IMR-90 (cell line): ENCODE data around the gene VCPKMT. TPM values are rescaled to one million over a fixed set of nuclear protein-coding genes. Genes with fewer than 3 reads are reported as not detected.

ENCODE experiments used
- ATAC-seq: fragments of 200-7000 bp; cut with Tn5 transposase; 2 replicates; pipeline ENCODE4 v1.9.1; 2020; ENCODE audit warnings: low read depth, mild to moderate bottlenecking, moderate library complexity
- BruUV-seq: library from RNA; stranded (reverse); fragments of 400-500 nt; replicated peaks from 2 replicates; lab custom pipeline; 2021; lab: Mats Ljungman, UMichigan
- CTCF ChIA-PET: fragments of 300-600 bp; formaldehyde crosslinking; extraction: SDS; loops from one replicate; lab custom pipeline; 2021; ENCODE audit warnings: antibody characterized with exemption; lab: Yijun Ruan, JAX
- POLR2A ChIA-PET: fragments of 300-600 bp; sonication (Branson Sonifier 250); formaldehyde crosslinking; loops from one replicate; lab custom pipeline; 2022; ENCODE audit warnings: antibody characterized with exemption; ENCODE audit not compliant: unreplicated experiment; lab: Charles Lee
- DNase-seq: peaks from one replicate; pipeline ENCODE4 v3.0.0; 2013
- H2AFZ ChIP-seq: replicated peaks from 2 replicates; pipeline ENCODE3; 2013; ENCODE audit warnings: low read length, mild to moderate bottlenecking; ENCODE audit not compliant: poor library complexity
- H2AK5ac ChIP-seq: 2 replicates; pipeline ENCODE4 v1.6.1; 2013; ENCODE audit warnings: low read depth, low read length, inconsistent platforms
- H2AK9ac ChIP-seq: replicated peaks from 2 replicates; pipeline ENCODE3; 2013; ENCODE audit warnings: mild to moderate bottlenecking, low read depth, low read length, moderate library complexity; ENCODE audit not compliant: poor library complexity
- H2BK120ac ChIP-seq: 2 replicates; pipeline ENCODE4 v1.6.1; 2013; ENCODE audit warnings: low read depth, low read length, inconsistent platforms
- H2BK15ac ChIP-seq: 3 replicates; pipeline ENCODE4 v1.6.1; 2013; ENCODE audit warnings: low read depth, low read length, inconsistent platforms
- H2BK20ac ChIP-seq: 2 replicates; pipeline ENCODE4 v1.6.1; 2013; ENCODE audit warnings: low read depth, mild to moderate bottlenecking, inconsistent platforms, low read length, moderate library complexity
- H2BK5ac ChIP-seq: 2 replicates; pipeline ENCODE4 v1.6.1; 2013; ENCODE audit warnings: mild to moderate bottlenecking, low read depth, low read length, inconsistent platforms; ENCODE audit not compliant: poor library complexity, severe bottlenecking
- H3K14ac ChIP-seq: replicated peaks from 2 replicates; pipeline ENCODE4 v1.6.1; 2013; ENCODE audit warnings: low read depth, low read length, inconsistent platforms
- H3K18ac ChIP-seq: 2 replicates; pipeline ENCODE4 v1.6.1; 2013; ENCODE audit warnings: low read depth, low read length, control low read depth
- H3K23ac ChIP-seq: 2 replicates; pipeline ENCODE4 v1.6.1; 2013; ENCODE audit warnings: low read depth, low read length, inconsistent platforms
- H3K27ac ChIP-seq: 2 replicates; pipeline ENCODE4 v1.5.1; 2013; ENCODE audit warnings: mild to moderate bottlenecking, control low read depth, low read length; ENCODE audit not compliant: insufficient read depth
- H3K27me3 ChIP-seq: 2 replicates; pipeline ENCODE4 v1.6.1; 2013; ENCODE audit warnings: low read length; ENCODE audit not compliant: control insufficient read depth, insufficient read depth
- H3K36me3 ChIP-seq: 2 replicates; pipeline ENCODE4 v1.6.1; 2013; ENCODE audit warnings: low read length, mixed read lengths; ENCODE audit not compliant: control insufficient read depth, insufficient read depth
- H3K4ac ChIP-seq: 2 replicates; pipeline ENCODE4 v1.6.1; 2013; ENCODE audit warnings: low read depth, low read length, inconsistent platforms
- H3K4me1 ChIP-seq: 2 replicates; pipeline ENCODE4 v1.6.1; 2013; ENCODE audit warnings: low read length, mixed read lengths; ENCODE audit not compliant: control insufficient read depth, insufficient read depth
- H3K4me2 ChIP-seq: 2 replicates; pipeline ENCODE4 v1.6.1; 2013; ENCODE audit warnings: low read depth, mild to moderate bottlenecking, control low read depth, low read length, moderate library complexity
- H3K4me3 ChIP-seq: 2 replicates; pipeline ENCODE4 v1.5.1; 2013; ENCODE audit warnings: low read depth, mild to moderate bottlenecking, control low read depth, low read length, moderate library complexity; ENCODE audit not compliant: insufficient read depth
- H3K56ac ChIP-seq: 2 replicates; pipeline ENCODE4 v1.6.1; 2013; ENCODE audit warnings: low read length, inconsistent platforms; ENCODE audit not compliant: insufficient read depth; ENCODE audit errors: extremely low read depth
- H3K79me1 ChIP-seq, 2 experiments: 2 replicates each; pipeline ENCODE4 v1.6.1; 2013; ENCODE audit warnings: low read length in 2 of 2, inconsistent platforms in 1 of 2, low read depth in 1 of 2
- H3K9ac ChIP-seq: 2 replicates; pipeline ENCODE4 v1.6.1; 2013; ENCODE audit warnings: low read depth, low read length, control low read depth
- H3K9me1 ChIP-seq: 2 replicates; pipeline ENCODE4 v1.6.1; 2013; ENCODE audit warnings: low read length, inconsistent platforms; ENCODE audit not compliant: insufficient read depth
- H3K9me3 ChIP-seq: 2 replicates; pipeline ENCODE4 v1.6.1; 2013; ENCODE audit warnings: low read length; ENCODE audit not compliant: control insufficient read depth, insufficient read depth
- H4K20me1 ChIP-seq: 2 replicates; pipeline ENCODE4 v1.6.1; 2013; ENCODE audit warnings: low read length, inconsistent platforms; ENCODE audit not compliant: insufficient read depth
- H4K5ac ChIP-seq: 2 replicates; pipeline ENCODE4 v1.6.1; 2013; ENCODE audit warnings: mild to moderate bottlenecking, low read depth, low read length, control low read depth
- H4K8ac ChIP-seq, 2 experiments: 2 replicates each; pipeline ENCODE4 v1.6.1; 2013; ENCODE audit warnings: low read depth in 2 of 2, low read length in 2 of 2, control low read depth in 1 of 2, inconsistent platforms in 1 of 2
- H4K91ac ChIP-seq: 2 replicates; pipeline ENCODE4 v1.6.1; 2013; ENCODE audit warnings: low read depth, low read length, inconsistent platforms; ENCODE audit not compliant: insufficient read depth
- CEBPB ChIP-seq: IDR thresholded peaks from 2 replicates; pipeline ENCODE4 v1.6.1; 2012; ENCODE audit warnings: low read depth, low read length, improper control_type of control experiment
- FOS ChIP-seq: fragments of 150-350 bp; IDR thresholded peaks from 2 replicates; pipeline ENCODE4 v1.6.1; 2016; ENCODE audit warnings: low read depth, low read length
- MXI1 ChIP-seq: IDR thresholded peaks from 2 replicates; pipeline ENCODE4 v1.6.1; 2012; ENCODE audit warnings: low read depth, mild to moderate bottlenecking, low read length, moderate library complexity, borderline replicate concordance
- NFE2L2 ChIP-seq: fragments of 150-350 bp; IDR thresholded peaks from 2 replicates; pipeline ENCODE4 v1.6.1; 2016; ENCODE audit warnings: low read depth, mild to moderate bottlenecking, low read length
- USF2 ChIP-seq: fragments of 150-350 bp; IDR thresholded peaks from 2 replicates; pipeline ENCODE4 v1.6.1; 2017; ENCODE audit warnings: mild to moderate bottlenecking, antibody characterized with exemption, low read length, low read depth
- WGBS, 2 experiments: methylation state at CpG; one replicate each; pipeline versions ENCODE4 v1.1.5 to v1.1.7; 2013; ENCODE audit warnings: missing lambda C conversion rate in 2 of 2; ENCODE audit not compliant: insufficient read length in 1 of 2; ENCODE audit errors: extremely low coverage in 2 of 2; 5-methylcytosine and 5-hydroxymethylcytosine counted together
- dilution Hi-C: fragments of 300-500 bp; cut with HindIII; formaldehyde crosslinking; loops from one replicate; pipeline ENCODE4 v1.14.3; 2018; ENCODE audit warnings: low sequenced_read_pairs; ENCODE audit not compliant: unreplicated experiment
- in situ Hi-C: fragments of 300-500 bp; cut with MboI; formaldehyde crosslinking; loops from 3 replicates; pipeline ENCODE4 v1.14.3; 2019; ENCODE audit warnings: low sequenced_read_pairs, inconsistent platforms, mixed read lengths
- intact Hi-C: fragments of 100-400 bp; cut with micrococcal nuclease; formaldehyde crosslinking; loops from 2 replicates; pipeline ENCODE4 v1.10.0; 2022
- polyA plus RNA-seq, 3 experiments: library from polyadenylated mRNA; depleted of rRNA; stranded (reverse); fragments of >200 nt; gene quantifications; 2 replicates each; pipeline ENCODE4 v1.2.3, GENCODE V29; 2012; ENCODE audit warnings: low replicate concordance in 1 of 3
- total RNA-seq: library from RNA; depleted of rRNA; stranded (reverse); fragments of >200 nt; gene quantifications from 2 replicates; pipeline ENCODE4 v1.2.3, GENCODE V29; 2012

The VCPKMT gene
- total and polyA plus RNA-seq, 2 of the 4 experiments (the other 2 are of a cell fraction): 2.5 to 4.7 TPM

- Histone ChIP-seq H4K8ac (no peak overlapping the region), H3K36me3 (no peaks in the 10 kb centered on the region), H3K23ac (no peak overlapping the region), H3K4me1 (peaks cover 4% of the 10 kb centered on the region; the same call in 1 of the 2 replicates), H3K4me2 (no peak overlapping the region), H3K4me3 (no peak overlapping the region), H2BK20ac (no peak overlapping the region), H2BK15ac (no peak overlapping the region), H3K79me1 (no peaks in the 10 kb centered on the region), H4K91ac (no peak overlapping the region), H3K14ac (no peak overlapping the region), H2BK5ac (no peak overlapping the region), H3K9ac (no peak overlapping the region), H4K5ac (no peak overlapping the region), H4K20me1 (no peaks in the 10 kb centered on the region), H2AK9ac (no peak overlapping the region), H3K27ac (no peak overlapping the region), H3K4ac (no peak overlapping the region), H3K9me1 (peaks cover 6% of the 10 kb centered on the region; the same call in 1 of the 2 replicates), H2BK120ac (no peak overlapping the region), H3K27me3 (no peaks in the 10 kb centered on the region), H2AFZ (no peak overlapping the region), H3K18ac (no peak overlapping the region), H2AK5ac (no peak overlapping the region), H3K56ac (no peak overlapping the region), H3K9me3 (no peaks in the 10 kb centered on the region)
- no peak for TF ChIP-seq MXI1
- no peak for TF ChIP-seq USF2
- TF ChIP-seq CEBPB: no peak
- TF ChIP-seq FOS: no peak
- TF ChIP-seq NFE2L2: no peak
- BruUV-seq: no TSS peak
- dilution Hi-C loops (no loop called here), intact Hi-C loops (no loop called here), in situ Hi-C loops (no loop called here)
- DNase-seq (no peak), ATAC-seq (no peak)
- ChIA-PET CTCF (interaction anchor here (0.6 kb wide), 1 partner anchor 103 kb away, joined by 5 read pairs; no protein-coding TSS in a partner anchor), POLR2A (no interaction called here)
- WGBS, 2 experiments: no CpG with 5 or more reads among the region's 3 CpGs
Observed at GRCh38 chr14:50070230-50070629, 46.1 kb downstream of the VCPKMT start.
